ENCODE results near the gene NR3C2. TPM values are rescaled to one million over a fixed set of nuclear protein-coding genes. Genes with fewer than 3 reads are reported as not detected.

NR3C2 gene
- total RNA-seq, 1 donor from 2014 or later: 0.54 TPM

DNA sequence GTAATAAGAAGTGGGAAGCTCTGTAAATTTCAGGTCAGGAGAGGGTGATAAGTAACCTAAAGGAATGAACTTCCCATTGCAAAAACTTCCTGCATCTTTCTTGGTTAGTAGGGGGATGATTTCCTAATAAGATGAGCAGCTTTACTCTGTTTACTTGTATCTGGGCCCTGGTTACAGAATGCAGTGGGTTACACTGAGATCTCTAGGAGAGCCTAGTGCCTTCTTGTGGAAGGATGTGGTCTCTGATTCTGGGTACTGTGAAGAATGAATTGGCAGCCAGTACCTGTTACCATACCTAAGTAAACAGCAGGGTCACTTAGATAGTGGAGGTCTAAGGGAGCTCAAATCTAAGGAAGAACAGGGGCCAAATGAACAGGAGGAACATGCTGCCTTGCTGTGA lies 389.8 kb downstream of the NR3C2 start:
- DNase-seq (ENCODE audit: low spot score): no peak
- Mint-ChIP-seq H3K36me3 (ENCODE audit: low read depth, unreplicated experiment) (no peaks in the 10 kb centered on the region), H3K27ac (ENCODE audit: unreplicated experiment) (no peak overlapping the region), H3K27me3 (ENCODE audit: unreplicated experiment) (no peaks in the 10 kb centered on the region), H3K9me3 (ENCODE audit: unreplicated experiment) (no peaks in the 10 kb centered on the region), H3K4me1 (ENCODE audit: unreplicated experiment) (no peaks in the 10 kb centered on the region), H3K4me3 (ENCODE audit: unreplicated experiment) (no peak overlapping the region)
- TF ChIP-seq, protein P1, sequence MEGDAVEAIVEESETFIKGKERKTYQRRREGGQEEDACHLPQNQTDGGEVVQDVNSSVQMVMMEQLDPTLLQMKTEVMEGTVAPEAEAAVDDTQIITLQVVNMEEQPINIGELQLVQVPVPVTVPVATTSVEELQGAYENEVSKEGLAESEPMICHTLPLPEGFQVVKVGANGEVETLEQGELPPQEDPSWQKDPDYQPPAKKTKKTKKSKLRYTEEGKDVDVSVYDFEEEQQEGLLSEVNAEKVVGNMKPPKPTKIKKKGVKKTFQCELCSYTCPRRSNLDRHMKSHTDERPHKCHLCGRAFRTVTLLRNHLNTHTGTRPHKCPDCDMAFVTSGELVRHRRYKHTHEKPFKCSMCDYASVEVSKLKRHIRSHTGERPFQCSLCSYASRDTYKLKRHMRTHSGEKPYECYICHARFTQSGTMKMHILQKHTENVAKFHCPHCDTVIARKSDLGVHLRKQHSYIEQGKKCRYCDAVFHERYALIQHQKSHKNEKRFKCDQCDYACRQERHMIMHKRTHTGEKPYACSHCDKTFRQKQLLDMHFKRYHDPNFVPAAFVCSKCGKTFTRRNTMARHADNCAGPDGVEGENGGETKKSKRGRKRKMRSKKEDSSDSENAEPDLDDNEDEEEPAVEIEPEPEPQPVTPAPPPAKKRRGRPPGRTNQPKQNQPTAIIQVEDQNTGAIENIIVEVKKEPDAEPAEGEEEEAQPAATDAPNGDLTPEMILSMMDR (IDR thresholded peaks at IDR 0.05; ENCODE audit: unreplicated experiment): no peak

DNA sequence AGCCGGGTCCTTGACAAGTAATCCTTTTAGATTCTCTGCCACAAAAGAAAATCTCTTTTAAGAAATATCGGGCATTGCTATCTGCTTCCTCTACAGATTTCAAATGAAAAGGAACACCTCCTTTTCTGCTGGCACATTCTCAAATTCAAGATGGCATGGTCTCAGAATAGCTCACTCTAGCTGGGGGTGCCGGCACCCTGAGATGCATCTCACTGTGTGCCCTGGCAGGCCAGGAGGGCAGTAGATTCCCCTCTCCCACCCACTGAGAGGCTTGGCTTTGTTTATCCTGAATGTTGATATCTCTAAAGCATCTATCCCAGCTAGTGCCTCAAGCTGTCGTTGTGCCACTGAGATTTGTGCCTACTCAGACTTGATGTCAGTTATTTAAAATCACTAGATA lies 390.8 kb downstream of the NR3C2 start:
- no peaks in the 10 kb centered on the region for H3K36me3 Mint-ChIP-seq (ENCODE audit: low read depth, unreplicated experiment)

GRCh38 chr4:148048598-148048997 lies 393.6 kb downstream of the NR3C2 start:
- Mint-ChIP-seq H3K9me3 (ENCODE audit: unreplicated experiment) (no peaks in the 10 kb centered on the region), H3K4me3 (ENCODE audit: unreplicated experiment) (no peak overlapping the region), H3K27ac (ENCODE audit: unreplicated experiment) (no peak overlapping the region), H3K27me3 (ENCODE audit: unreplicated experiment) (no peaks in the 10 kb centered on the region), H3K4me1 (ENCODE audit: unreplicated experiment) (no peaks in the 10 kb centered on the region), H3K36me3 (ENCODE audit: low read depth, unreplicated experiment) (no peaks in the 10 kb centered on the region)
- no peak for DNase-seq (ENCODE audit: low spot score)
- TF ChIP-seq, protein P1 (IDR thresholded peaks at IDR 0.05; ENCODE audit: unreplicated experiment): no peak

More for the DNA sequence above, 390.8 kb downstream of the NR3C2 start:
- no peaks in the 10 kb centered on the region for H3K9me3 Mint-ChIP-seq (ENCODE audit: unreplicated experiment)
- no peak overlapping the region for H3K27ac Mint-ChIP-seq (ENCODE audit: unreplicated experiment)
- H3K4me3 Mint-ChIP-seq (ENCODE audit: unreplicated experiment): no peak overlapping the region
- DNase-seq (ENCODE audit: low spot score): no peak
- H3K27me3 Mint-ChIP-seq (ENCODE audit: unreplicated experiment): no peaks in the 10 kb centered on the region
- H3K4me1 Mint-ChIP-seq (ENCODE audit: unreplicated experiment): no peaks in the 10 kb centered on the region
- TF ChIP-seq, protein P1 (IDR thresholded peaks at IDR 0.05; ENCODE audit: unreplicated experiment): no peak

DNA sequence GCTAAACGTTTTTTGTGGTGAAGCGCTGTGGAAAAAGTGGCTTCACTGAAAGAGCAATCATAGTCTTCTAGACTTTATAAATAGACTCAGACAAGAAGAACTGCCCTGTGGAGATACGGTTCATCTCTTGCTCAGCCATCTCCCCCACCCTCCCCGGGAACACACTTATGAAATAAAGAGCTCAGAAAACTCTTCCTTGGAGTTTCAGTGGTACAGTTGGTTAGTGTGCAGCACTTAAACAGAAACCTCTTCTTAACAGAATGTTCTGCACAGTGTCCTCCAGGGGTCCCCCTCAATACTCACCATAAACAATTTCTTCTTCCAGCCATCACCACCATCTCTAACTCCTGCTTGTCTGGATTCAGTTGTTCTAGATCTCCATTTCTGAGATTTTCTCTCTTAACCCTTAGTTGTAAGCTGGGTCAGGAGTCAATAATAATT lies 397.3 kb downstream of the NR3C2 start:
- no peaks in the 10 kb centered on the region for H3K36me3 Mint-ChIP-seq (ENCODE audit: low read depth, unreplicated experiment)
- H3K4me1 Mint-ChIP-seq (ENCODE audit: unreplicated experiment): no peaks in the 10 kb centered on the region
- TF ChIP-seq, protein P1 (IDR thresholded peaks at IDR 0.05; ENCODE audit: unreplicated experiment): no peak
- H3K27ac Mint-ChIP-seq (ENCODE audit: unreplicated experiment): no peak overlapping the region
- H3K27me3 Mint-ChIP-seq (ENCODE audit: unreplicated experiment): no peaks in the 10 kb centered on the region
- no peak for DNase-seq (ENCODE audit: low spot score)
- H3K9me3 Mint-ChIP-seq (ENCODE audit: unreplicated experiment): no peaks in the 10 kb centered on the region
- no peak overlapping the region for H3K4me3 Mint-ChIP-seq (ENCODE audit: unreplicated experiment)

DNA sequence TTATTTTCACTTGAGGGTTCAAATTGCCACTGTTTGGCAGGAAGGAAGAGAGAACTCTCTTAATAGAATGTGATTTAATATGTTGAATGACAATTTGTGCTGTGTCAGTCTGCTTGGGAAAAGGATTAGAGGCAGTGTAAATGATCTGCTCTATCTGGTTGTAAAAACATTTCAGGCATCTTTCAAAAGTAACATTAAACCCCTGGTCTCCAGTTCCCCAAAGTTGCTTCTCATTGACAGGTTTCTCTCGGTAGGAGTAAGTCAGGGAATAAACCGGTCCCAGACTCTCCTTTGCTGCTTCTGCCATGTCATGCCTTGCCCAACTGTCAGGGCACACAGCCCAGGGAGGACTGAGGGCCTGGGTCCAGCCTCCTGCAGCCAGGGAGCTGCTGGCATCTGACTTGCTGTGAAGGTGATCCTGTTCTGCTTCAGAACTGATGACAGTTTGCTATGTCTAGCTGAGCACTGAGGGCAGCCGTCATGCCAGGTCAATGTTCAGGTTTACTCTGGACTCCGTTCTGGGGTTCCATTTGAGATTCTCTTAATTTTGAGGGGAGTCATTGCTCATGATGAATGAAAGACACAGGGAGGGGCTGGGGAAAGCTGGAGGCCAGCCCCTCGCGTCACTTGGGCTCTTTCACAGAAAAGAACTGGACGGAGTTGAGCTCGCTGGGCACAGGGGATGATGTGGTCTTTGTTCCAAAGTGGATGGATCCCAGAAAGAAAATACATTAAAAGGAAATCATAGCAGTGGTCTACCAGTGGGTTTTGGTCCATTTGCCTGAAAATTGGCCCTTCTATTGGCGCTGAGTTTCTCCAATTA lies 397.9 kb downstream of the NR3C2 start:
- H3K36me3 Mint-ChIP-seq (ENCODE audit: low read depth, unreplicated experiment): no peaks in the 10 kb centered on the region

More for the DNA sequence above, 397.9 kb downstream of the NR3C2 start:
- H3K9me3 Mint-ChIP-seq (ENCODE audit: unreplicated experiment): no peaks in the 10 kb centered on the region
- no peak overlapping the region for H3K27ac Mint-ChIP-seq (ENCODE audit: unreplicated experiment)
- no peaks in the 10 kb centered on the region for H3K27me3 Mint-ChIP-seq (ENCODE audit: unreplicated experiment)
- no peak for DNase-seq (ENCODE audit: low spot score)
- H3K4me1 Mint-ChIP-seq (ENCODE audit: unreplicated experiment): no peaks in the 10 kb centered on the region
- no peak overlapping the region for H3K4me3 Mint-ChIP-seq (ENCODE audit: unreplicated experiment)
- TF ChIP-seq, protein P1 (IDR thresholded peaks at IDR 0.05; ENCODE audit: unreplicated experiment): no peak
